T-helper 1 cell treated with Interleukin-12 subunit alpha and Interleukin-12 subunit beta and Interleukin-4 antibody, amounts not matched to agents 30 μg/mL and 1 μg/mL, for 36 hours (primary cell): ENCODE data around the gene ZCCHC24.
"Not testable (repeated sequence)": the region's sequence is repeated elsewhere in the genome, so short reads cannot be mapped to it uniquely, and the experiment has no call there.

ENCODE experiments used
- H3K27ac Mint-ChIP-seq: one replicate; pipeline ENCODE4 v1.8.0; 2021; ENCODE audit warnings: mild to moderate bottlenecking, mixed read lengths
- H3K27me3 Mint-ChIP-seq: one replicate; pipeline ENCODE4 v1.8.0; 2021; ENCODE audit warnings: low read depth, mixed read lengths
- H3K36me3 Mint-ChIP-seq: one replicate; pipeline ENCODE4 v1.8.0; 2021; ENCODE audit warnings: low read depth, mixed read lengths
- H3K4me1 Mint-ChIP-seq: one replicate; pipeline ENCODE4 v1.8.0; 2021; ENCODE audit warnings: low read depth, mixed read lengths
- H3K4me3 Mint-ChIP-seq: one replicate; pipeline ENCODE4 v1.8.0; 2021; ENCODE audit warnings: mild to moderate bottlenecking, moderate library complexity, mixed read lengths
- H3K9me3 Mint-ChIP-seq: one replicate; pipeline ENCODE4 v1.8.0; 2021; ENCODE audit warnings: mixed read lengths

Gene ZCCHC24

DNA sequence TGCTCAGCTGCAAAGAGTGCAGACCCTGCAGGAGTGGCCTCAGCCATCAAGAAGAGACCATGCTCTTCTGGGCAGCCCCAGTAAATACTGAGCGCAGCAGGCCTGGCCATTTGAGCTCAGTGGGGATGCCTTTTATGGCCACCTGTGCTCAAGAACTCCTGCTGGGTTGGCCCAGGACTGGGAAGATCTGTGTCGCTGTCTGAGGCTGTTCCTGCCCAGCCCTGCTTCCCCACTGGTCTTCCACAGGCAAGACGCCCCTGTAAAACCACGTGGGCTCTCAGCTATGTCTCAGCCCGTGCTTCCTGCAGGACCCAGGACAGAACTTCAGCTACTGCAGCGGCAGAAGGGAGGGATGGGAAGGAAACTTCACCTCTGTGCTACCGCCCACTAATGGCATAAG is 108.7 kb downstream of the ZCCHC24 start:
- H3K27ac Mint-ChIP-seq, result no peak overlapping the region
- H3K9me3 Mint-ChIP-seq, result peaks cover 8% of the 10 kb centered on the region
- no peak overlapping the region for H3K4me3 Mint-ChIP-seq
- peaks cover 4% of the 10 kb centered on the region for H3K36me3 Mint-ChIP-seq
- H3K4me1 Mint-ChIP-seq, result peaks cover 34% of the 10 kb centered on the region
- H3K27me3 Mint-ChIP-seq, result no peaks in the 10 kb centered on the region

DNA sequence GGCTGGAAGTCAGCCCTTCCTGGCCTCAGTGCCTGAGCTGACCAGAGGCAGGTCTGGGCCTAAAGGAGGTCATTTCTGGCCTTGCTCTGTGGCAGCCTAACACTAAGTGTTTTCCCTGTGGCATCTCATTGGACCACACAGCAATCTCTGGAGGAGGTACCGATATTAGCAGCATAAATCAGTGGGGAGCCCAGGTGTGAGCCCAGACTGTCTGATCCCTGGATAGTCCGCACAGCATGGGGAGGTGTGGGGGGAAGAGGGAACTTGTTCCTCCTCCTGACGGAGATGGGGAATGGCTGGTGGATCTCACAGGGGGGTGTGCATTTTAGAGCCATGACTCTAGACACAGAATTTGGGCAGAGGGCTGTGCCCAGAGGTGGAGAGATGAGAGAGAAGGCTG is 109.1 kb downstream of the ZCCHC24 start:
- Mint-ChIP-seq H3K9me3 (peaks cover 8% of the 10 kb centered on the region), H3K27ac (peak overlapping the region; percentile 55), H3K4me1 (peaks cover 38% of the 10 kb centered on the region), H3K27me3 (no peaks in the 10 kb centered on the region), H3K4me3 (no peak overlapping the region), H3K36me3 (peaks cover 4% of the 10 kb centered on the region)

DNA sequence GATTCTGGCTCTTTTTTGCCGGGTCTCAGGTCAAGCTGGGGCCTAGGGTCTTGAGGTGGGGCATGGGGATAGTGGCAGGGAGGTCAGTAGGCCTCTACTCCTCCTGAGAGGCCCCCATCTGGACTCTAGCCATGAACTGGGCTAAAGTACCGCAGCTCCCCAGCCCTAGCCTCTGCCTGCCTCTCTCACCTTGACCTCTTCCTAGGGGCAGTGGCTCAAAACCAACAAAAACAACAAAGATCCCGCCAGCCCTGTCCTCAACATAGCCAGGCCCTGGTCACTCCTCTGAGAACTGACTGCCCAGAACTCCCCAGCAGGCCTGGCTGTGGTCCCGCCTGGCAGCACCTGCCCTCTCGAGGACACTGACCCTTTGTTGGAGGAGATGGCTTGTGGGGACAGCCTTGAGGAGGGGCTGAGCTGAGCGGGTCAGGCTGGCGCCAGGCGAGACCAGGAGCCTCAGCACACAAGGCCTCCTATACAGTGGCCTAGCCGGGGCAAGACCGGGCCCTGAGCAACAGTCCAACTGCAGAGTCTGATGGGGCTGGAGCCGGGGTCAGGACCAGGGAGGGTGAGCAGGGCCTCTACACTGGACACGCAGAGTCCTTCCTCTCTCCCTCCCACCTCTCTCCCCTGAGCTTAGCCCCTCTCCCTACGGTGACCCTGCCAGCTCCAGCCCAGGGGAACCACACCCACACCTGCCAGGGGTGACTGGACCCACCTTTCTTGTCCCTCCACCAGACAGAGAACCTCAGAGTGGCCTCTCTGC is 109.8 kb downstream of the ZCCHC24 start:
- peak overlapping the region; percentile 55 for H3K27ac Mint-ChIP-seq

DNA sequence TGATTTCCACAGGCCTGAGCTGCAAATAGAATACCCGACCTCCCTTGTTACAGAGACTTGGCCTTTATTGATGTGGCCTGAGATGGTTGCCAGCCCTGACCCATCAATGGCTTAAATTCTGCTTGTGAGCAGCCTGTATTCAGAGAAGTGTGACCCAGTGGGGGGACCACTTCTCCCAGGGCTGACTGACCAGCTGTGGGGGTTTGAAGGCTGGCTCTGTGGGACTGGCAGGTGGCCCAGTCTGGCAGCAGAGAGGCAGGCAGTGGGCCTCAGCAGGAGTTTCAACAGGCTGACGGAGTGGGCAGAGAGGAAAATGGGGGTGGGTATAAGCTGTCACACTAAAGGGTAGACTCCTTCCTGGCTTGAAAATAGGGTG is 110.3 kb downstream of the ZCCHC24 start:
- Mint-ChIP-seq H3K27ac (peak overlapping the region; percentile 57), H3K9me3 (peaks cover 8% of the 10 kb centered on the region), H3K4me3 (no peak overlapping the region), H3K27me3 (no peaks in the 10 kb centered on the region), H3K36me3 (peaks cover 4% of the 10 kb centered on the region), H3K4me1 (peaks cover 42% of the 10 kb centered on the region)

More for the DNA sequence above, 109.8 kb downstream of the ZCCHC24 start:
- Mint-ChIP-seq H3K4me3 (no peak overlapping the region), H3K36me3 (peaks cover 4% of the 10 kb centered on the region), H3K27me3 (no peaks in the 10 kb centered on the region), H3K4me1 (peaks cover 41% of the 10 kb centered on the region), H3K9me3 (peaks cover 8% of the 10 kb centered on the region)

DNA sequence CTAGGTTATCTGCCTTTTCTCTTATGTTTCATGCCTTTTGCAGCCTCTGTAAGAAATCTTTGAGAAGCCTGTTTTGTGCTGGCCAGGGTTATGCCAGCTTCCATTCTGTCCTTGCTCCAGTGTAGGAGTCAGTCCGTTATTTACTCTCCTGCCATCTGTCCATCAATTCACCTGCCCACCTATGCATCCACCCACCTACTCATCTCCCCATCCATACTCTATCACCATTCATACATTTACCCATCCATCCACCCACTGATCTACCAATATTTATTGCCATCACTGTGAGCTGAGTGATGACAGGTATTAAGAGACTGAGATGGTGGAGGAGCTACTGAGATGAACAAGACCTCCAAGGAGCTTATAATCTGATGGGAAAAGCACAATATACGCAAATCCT is 110.9 kb downstream of the ZCCHC24 start:
- H3K4me1 Mint-ChIP-seq, result peaks cover 42% of the 10 kb centered on the region
- H3K9me3 Mint-ChIP-seq, result peaks cover 8% of the 10 kb centered on the region
- no peak overlapping the region for H3K4me3 Mint-ChIP-seq
- H3K27ac Mint-ChIP-seq, result peak overlapping the region; percentile 37
- peaks cover 4% of the 10 kb centered on the region for H3K36me3 Mint-ChIP-seq
- H3K27me3 Mint-ChIP-seq, result no peaks in the 10 kb centered on the region

DNA sequence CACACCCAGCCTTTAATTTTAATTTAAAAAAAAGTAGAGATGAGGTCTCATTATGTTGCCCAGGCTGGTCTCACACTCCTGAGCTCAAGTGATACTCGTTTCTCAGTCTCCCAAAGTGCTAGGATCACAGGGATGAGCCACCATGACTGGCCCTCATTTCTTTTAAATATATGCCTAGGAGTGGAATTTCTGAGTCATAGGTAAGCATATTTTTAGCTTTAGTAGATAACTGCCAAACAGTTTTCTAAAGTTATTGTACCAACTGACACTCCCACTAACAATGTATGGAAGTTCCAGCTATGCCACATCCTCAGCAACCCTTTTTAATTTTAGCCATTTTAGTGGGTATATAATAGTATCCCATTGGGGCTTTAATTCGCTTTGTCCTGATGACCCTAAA is 111.9 kb downstream of the ZCCHC24 start:
- peaks cover 8% of the 10 kb centered on the region for H3K9me3 Mint-ChIP-seq
- no peak overlapping the region for H3K4me3 Mint-ChIP-seq
- peaks cover 46% of the 10 kb centered on the region for H3K4me1 Mint-ChIP-seq
- H3K36me3 Mint-ChIP-seq, result peaks cover 4% of the 10 kb centered on the region
- no peaks in the 10 kb centered on the region for H3K27me3 Mint-ChIP-seq
- H3K27ac Mint-ChIP-seq, result peak overlapping the region; percentile 78

DNA sequence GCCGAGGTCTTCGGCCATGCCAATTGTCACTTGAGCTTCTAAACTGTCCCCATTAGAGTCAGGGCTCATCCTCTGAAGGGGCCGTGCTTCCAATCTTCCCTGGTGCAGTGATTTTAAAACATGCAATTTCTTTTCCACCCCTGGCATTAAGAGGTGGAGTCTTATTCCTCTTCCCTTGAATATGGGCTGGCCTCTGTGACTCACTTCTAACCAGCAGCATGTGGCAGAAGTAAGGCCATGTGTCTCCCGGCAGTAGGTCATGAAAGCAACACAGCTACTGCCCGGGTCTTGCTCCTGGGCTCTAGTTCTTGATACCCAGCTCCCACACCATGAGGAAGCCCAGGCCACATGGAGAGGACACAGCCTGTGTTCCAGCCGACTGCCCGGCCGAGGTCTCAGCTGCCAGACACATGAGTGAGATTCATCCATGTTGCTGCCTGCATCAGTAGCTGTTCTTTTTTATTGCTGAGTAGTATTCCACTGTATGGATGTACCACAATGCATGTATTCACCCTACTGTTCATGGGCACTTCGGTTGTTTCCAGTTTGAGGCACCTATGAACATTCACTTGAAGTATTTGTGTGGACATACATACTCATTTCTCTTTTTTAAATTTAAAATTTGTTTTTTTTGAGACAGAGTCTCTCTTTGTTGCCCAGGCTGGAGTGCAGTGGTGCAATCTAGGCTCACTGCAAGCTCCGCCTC is 112.7 kb downstream of the ZCCHC24 start:
- not testable (repeated sequence) for H3K9me3 Mint-ChIP-seq, H3K36me3 Mint-ChIP-seq, H3K27me3 Mint-ChIP-seq, H3K4me3 Mint-ChIP-seq
- peak overlapping the region; percentile 78 for H3K27ac Mint-ChIP-seq
- H3K4me1 Mint-ChIP-seq, result peaks cover 46% of the 10 kb centered on the region
